IPS-15b (cell line): Measurements from ENCODE around the gene CD300LG.

ENCODE experiments used
- H3K27me3 ChIP-seq: one replicate; pipeline ENCODE4 v1.6.1; 2013; ENCODE audit warnings: low read length; ENCODE audit not compliant: control insufficient read depth, insufficient read depth
- H3K36me3 ChIP-seq: one replicate; pipeline ENCODE4 v1.6.1; 2013; ENCODE audit warnings: low read length; ENCODE audit not compliant: control insufficient read depth, insufficient read depth
- H3K4me1 ChIP-seq: one replicate; pipeline ENCODE4 v1.6.1; 2013; ENCODE audit warnings: mild to moderate bottlenecking, low read length; ENCODE audit not compliant: control insufficient read depth, insufficient read depth
- H3K4me3 ChIP-seq: one replicate; pipeline ENCODE4 v1.5.1; 2013; ENCODE audit warnings: low read depth, low read length
- H3K9ac ChIP-seq: one replicate; pipeline ENCODE4 v1.6.1; 2013; ENCODE audit warnings: low read depth, mild to moderate bottlenecking, low read length
- H3K9me3 ChIP-seq: one replicate; pipeline ENCODE4 v1.6.1; 2013; ENCODE audit warnings: mild to moderate bottlenecking, low read length; ENCODE audit not compliant: control insufficient read depth, insufficient read depth

CD300LG gene

GRCh38 chr17:43842975-43843325, 4.0 kb upstream of the CD300LG start:
- peaks cover 5% of the 10 kb centered on the region for H3K27me3 ChIP-seq
- no peaks in the 10 kb centered on the region for H3K36me3 ChIP-seq
- H3K9me3 ChIP-seq: no peaks in the 10 kb centered on the region
- no peak overlapping the region for H3K4me3 ChIP-seq
- H3K9ac ChIP-seq: no peak overlapping the region
- no peaks in the 10 kb centered on the region for H3K4me1 ChIP-seq

- H3K36me3 ChIP-seq: no peaks in the 10 kb centered on the region
- H3K9ac ChIP-seq: no peak overlapping the region
- no peak overlapping the region for H3K4me3 ChIP-seq
- no peaks in the 10 kb centered on the region for H3K4me1 ChIP-seq
- no peaks in the 10 kb centered on the region for H3K9me3 ChIP-seq
- H3K27me3 ChIP-seq: peaks cover 12% of the 10 kb centered on the region
Observed at GRCh38 chr17:43844241-43844640, 2.7 kb upstream of the CD300LG start.

DNA sequence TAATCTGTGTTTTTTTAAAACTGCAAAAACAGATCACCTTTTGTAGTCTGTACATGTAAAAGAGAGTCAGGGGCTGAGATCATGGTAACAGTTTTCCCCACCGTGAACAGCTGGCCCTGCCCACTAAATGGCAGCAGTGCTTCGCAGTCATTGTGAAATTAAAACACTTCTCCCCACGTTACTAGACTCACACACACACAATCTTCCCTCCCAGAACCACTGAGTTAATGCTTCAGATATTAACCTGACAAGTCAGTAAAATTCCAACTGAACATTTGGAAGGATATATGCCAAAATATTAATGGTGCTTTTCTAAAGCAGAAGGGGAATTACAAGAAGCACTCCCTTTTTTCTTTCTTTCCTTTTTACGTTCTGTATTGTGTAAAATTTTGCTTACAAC, 1.2 kb upstream of the CD300LG start:
- no peak overlapping the region for H3K4me3 ChIP-seq
- H3K9me3 ChIP-seq: no peaks in the 10 kb centered on the region
- H3K27me3 ChIP-seq: peaks cover 12% of the 10 kb centered on the region
- H3K9ac ChIP-seq: no peak overlapping the region
- H3K36me3 ChIP-seq: no peaks in the 10 kb centered on the region
- no peaks in the 10 kb centered on the region for H3K4me1 ChIP-seq

DNA sequence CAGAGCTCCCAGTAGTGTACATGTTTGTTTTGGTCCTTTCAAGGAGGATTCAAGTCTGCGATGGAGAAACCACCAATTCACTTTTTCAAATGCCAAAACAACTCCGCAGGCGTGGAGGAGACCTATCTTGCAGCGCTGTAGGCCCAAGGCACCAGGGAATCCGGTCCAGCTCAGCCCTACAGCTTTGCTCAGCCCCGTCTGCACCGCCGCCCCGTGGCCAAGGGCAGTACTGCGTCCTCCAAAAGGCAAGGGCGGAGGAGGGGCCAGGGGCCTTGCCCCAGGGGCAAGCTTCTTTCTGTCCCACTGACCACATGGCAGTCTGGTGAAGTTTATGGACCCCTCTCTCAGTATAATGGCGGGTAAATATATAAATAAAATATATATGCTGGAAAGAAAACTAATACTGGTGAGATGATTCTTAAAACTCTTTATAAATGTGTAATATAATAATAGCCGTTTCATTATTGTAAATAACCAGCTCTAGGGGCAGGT, 709 bp upstream of the CD300LG start:
- H3K9me3 ChIP-seq: no peaks in the 10 kb centered on the region
- no peaks in the 10 kb centered on the region for H3K4me1 ChIP-seq
- H3K9ac ChIP-seq: no peak overlapping the region
- H3K27me3 ChIP-seq: peaks cover 12% of the 10 kb centered on the region
- H3K36me3 ChIP-seq: no peaks in the 10 kb centered on the region
- peak overlapping the region; percentile 48 for H3K4me3 ChIP-seq

- H3K4me3 ChIP-seq: no peak overlapping the region
Observed at GRCh38 chr17:43848601-43849000, 1.6 kb downstream of the CD300LG start.

GRCh38 chr17:43849116-43849515, 2.1 kb downstream of the CD300LG start:
- no peak overlapping the region for H3K4me3 ChIP-seq
- H3K36me3 ChIP-seq: no peaks in the 10 kb centered on the region
- peaks cover 12% of the 10 kb centered on the region for H3K27me3 ChIP-seq
- no peaks in the 10 kb centered on the region for H3K9me3 ChIP-seq
- no peaks in the 10 kb centered on the region for H3K4me1 ChIP-seq
- no peak overlapping the region for H3K9ac ChIP-seq

More at GRCh38 chr17:43848601-43849000, 1.6 kb downstream of the CD300LG start:
- no peak overlapping the region for H3K9ac ChIP-seq
- no peaks in the 10 kb centered on the region for H3K4me1 ChIP-seq
- no peaks in the 10 kb centered on the region for H3K36me3 ChIP-seq
- peaks cover 12% of the 10 kb centered on the region for H3K27me3 ChIP-seq
- H3K9me3 ChIP-seq: no peaks in the 10 kb centered on the region

DNA sequence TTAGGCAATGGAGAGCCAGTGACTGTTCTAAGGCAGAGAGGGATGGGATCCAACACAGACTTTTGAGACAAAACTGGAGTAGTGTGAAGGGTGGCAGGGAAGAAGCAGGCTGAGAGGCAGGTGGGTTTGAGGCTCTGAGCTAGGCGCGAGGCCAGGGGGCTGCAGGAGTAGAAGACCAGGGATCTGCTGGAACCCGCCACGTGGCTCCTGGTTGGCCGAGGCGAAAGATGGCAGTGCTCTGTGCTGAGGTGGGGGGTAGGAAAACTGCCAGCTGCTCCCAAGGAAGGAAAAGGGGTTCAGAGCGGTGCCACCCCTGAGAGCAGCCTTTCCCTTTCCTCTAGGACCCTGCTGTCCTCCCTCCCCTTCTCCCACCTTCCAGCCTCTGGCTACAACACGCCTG, 5.6 kb downstream of the CD300LG start:
- Histone ChIP-seq H3K4me1 (no peaks in the 10 kb centered on the region), H3K27me3 (peaks cover 10% of the 10 kb centered on the region), H3K9me3 (no peaks in the 10 kb centered on the region), H3K9ac (no peak overlapping the region), H3K36me3 (no peaks in the 10 kb centered on the region), H3K4me3 (no peak overlapping the region)

DNA sequence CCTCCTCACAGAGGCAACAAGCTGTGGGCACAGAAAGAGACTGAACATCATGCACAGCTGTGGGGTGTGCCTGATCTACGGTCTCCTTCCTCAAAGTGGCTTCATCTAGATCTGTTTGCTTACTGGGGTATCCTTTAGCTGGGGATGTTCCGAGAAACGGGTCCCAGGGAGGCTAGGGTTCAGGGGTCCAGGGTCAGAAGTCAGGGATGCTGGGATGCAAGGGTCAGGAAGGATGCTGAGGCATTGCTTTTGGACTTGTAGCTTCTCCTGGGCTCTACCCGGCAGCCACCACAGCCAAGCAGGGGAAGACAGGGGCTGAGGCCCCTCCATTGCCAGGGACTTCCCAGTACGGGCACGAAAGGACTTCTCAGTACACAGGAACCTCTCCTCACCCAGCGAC, 6.6 kb downstream of the CD300LG start:
- H3K9me3 ChIP-seq: no peaks in the 10 kb centered on the region
- H3K4me1 ChIP-seq: no peaks in the 10 kb centered on the region
- no peak overlapping the region for H3K4me3 ChIP-seq
- no peak overlapping the region for H3K9ac ChIP-seq
- no peaks in the 10 kb centered on the region for H3K36me3 ChIP-seq
- peaks cover 4% of the 10 kb centered on the region for H3K27me3 ChIP-seq

GRCh38 chr17:43854498-43854897, 7.5 kb downstream of the CD300LG start:
- H3K36me3 ChIP-seq: no peaks in the 10 kb centered on the region
- H3K4me1 ChIP-seq: no peaks in the 10 kb centered on the region
- no peaks in the 10 kb centered on the region for H3K9me3 ChIP-seq
- no peaks in the 10 kb centered on the region for H3K27me3 ChIP-seq
- no peak overlapping the region for H3K9ac ChIP-seq
- H3K4me3 ChIP-seq: no peak overlapping the region

DNA sequence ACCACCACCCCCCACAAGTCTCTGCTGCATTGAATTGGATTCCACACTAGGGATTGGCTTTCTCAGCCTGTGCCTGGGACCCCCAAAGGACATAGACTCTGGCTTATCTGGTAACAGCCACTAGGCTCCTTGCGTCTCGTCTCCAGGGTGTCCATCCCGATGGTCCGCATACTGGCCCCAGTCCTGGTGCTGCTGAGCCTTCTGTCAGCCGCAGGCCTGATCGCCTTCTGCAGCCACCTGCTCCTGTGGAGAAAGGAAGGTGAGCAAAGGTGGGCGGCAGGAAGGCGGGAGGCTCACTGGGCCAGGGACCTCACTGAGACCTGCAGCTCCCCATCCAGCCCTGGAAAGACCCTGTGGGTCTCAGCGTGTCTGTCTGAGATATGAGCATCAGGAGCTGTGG, 8.1 kb downstream of the CD300LG start:
- no peaks in the 10 kb centered on the region for H3K27me3 ChIP-seq
- H3K4me1 ChIP-seq: no peaks in the 10 kb centered on the region
- H3K36me3 ChIP-seq: no peaks in the 10 kb centered on the region
- H3K4me3 ChIP-seq: no peak overlapping the region
- no peak overlapping the region for H3K9ac ChIP-seq
- H3K9me3 ChIP-seq: no peaks in the 10 kb centered on the region

DNA sequence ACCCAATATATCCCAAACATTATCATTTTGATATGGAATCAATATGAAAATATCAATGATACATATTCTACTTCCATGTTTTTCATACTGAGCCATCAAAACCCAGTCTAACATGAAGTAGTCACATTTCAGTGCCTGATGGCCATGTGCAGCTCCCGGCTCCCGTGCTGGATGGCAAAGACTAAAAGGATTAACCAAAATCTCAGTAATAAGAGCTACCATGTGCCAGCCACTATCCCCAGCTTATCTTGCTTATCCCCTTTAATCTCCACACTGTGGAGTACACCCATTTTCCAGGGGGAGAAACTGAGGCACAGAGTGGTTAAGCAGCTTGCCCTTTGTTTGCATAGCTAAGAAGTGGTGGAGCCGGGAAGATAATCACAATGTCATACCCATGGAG, 9.2 kb downstream of the CD300LG start:
- Histone ChIP-seq H3K36me3 (no peaks in the 10 kb centered on the region), H3K4me3 (no peak overlapping the region), H3K9ac (no peak overlapping the region), H3K4me1 (no peaks in the 10 kb centered on the region), H3K9me3 (no peaks in the 10 kb centered on the region), H3K27me3 (no peaks in the 10 kb centered on the region)

DNA sequence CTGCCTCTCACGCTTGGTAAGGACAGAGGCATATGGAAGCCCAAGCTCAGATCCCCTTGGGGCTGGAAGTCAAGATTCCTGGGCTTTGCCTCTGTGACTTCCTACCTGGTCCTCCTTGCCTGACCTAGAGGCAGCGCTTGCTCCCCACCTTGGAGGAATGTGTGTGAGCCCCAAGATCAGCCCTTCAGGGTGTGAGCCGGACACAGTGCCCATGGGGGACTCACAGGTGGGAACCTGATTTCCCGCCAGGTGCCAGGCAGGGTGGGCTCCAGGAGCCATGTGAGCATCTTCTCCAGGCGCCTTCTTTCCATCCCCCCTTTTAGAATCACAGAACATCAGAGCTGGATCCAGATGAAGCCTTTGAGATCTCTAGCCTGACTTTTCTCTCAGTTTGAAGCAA, 10.2 kb downstream of the CD300LG start:
- no peak overlapping the region for H3K4me3 ChIP-seq
- H3K9ac ChIP-seq: no peak overlapping the region
- no peaks in the 10 kb centered on the region for H3K9me3 ChIP-seq
- H3K27me3 ChIP-seq: no peaks in the 10 kb centered on the region
- no peaks in the 10 kb centered on the region for H3K4me1 ChIP-seq
- H3K36me3 ChIP-seq: no peaks in the 10 kb centered on the region
